ENCODE data around the gene MACF1. TPM values are rescaled to one million over a fixed set of nuclear protein-coding genes. Genes with fewer than 3 reads are reported as not detected.

Gene MACF1
- total and polyA plus RNA-seq, 2 donors (not counting 1 experiment from before 2014, with no cell fraction given) = 64.1 to 159 TPM

- ATAC-seq (ENCODE audit: low read depth) (no peak), DNase-seq (no peak)
- Histone ChIP-seq H3K27ac (ENCODE audit: low read length in 2 of 2) (peak overlapping the region; percentile 62 to 78), H3K4me3 (ENCODE audit: control extremely low read depth in 1 of 5, extremely low read depth in 1 of 5, insufficient read depth in 1 of 5, low read depth in 2 of 5, low read length in 4 of 5) (no peak overlapping the region), H3K79me2 (ENCODE audit: control insufficient read depth, insufficient read depth, low read length) (peaks cover 51% of the 10 kb centered on the region), H3K27me3 (replicated peaks in 1 of 4; ENCODE audit: control extremely low read depth in 1 of 4, control insufficient read depth in 3 of 4, insufficient read depth in 4 of 4, low read length in 3 of 4) (no peaks in the 10 kb centered on the region), H4K20me1 (ENCODE audit: control insufficient read depth, insufficient read depth, low read length, poor library complexity, severe bottlenecking) (no peaks in the 10 kb centered on the region), H3K36me3 (replicated peaks in 1 of 2; ENCODE audit: control extremely low read depth in 1 of 2, control insufficient read depth in 1 of 2, extremely low read depth in 1 of 2, insufficient read depth in 2 of 2, low read length in 1 of 2) (no peaks in the 10 kb centered on the region), H3K9ac (ENCODE audit: low read length) (no peak overlapping the region), H3K9me3 (ENCODE audit: control extremely low read depth in 1 of 3, control insufficient read depth in 2 of 3, insufficient read depth in 1 of 3, low read length in 2 of 3) (no peaks in the 10 kb centered on the region), H3K4me1 (ENCODE audit: control insufficient read depth in 2 of 2, insufficient read depth in 2 of 2, low read length in 2 of 2) (peaks cover 51 to 59% of the 10 kb centered on the region in 2 donors), H2AFZ (ENCODE audit: insufficient read depth, low read depth, low read length, poor library complexity, severe bottlenecking) (peak overlapping the region; percentile 67), H3K4me2 (replicated peaks; ENCODE audit: low read depth, low read length, poor library complexity, severe bottlenecking) (peak overlapping the region; percentile 73)
- Mint-ChIP-seq H3K4me3 (peak overlapping the region; percentile 36), H3K9me3 (ENCODE audit: insufficient read depth) (no peaks in the 10 kb centered on the region), H3K27ac (peak overlapping the region; percentile 75), H3K4me1 (peaks cover 60% of the 10 kb centered on the region), H3K27me3 (no peaks in the 10 kb centered on the region)
- TF ChIP-seq CTCF (IDR thresholded peaks at IDR 0.05) = no peak
- ChIA-PET CTCF (interaction anchor here (1.1 to 9.5 kb wide), 6 partner anchors 11 to 99 kb away, joined by 4 to 439 read pairs (median 44); partner anchors contain the start of gene MACF1), POLR2A (interaction anchor here (0.5 to 0.7 kb wide), 2 partner anchors 13 to 51 kb away, joined by 3 to 4 read pairs; no protein-coding TSS in a partner anchor)
- WGBS (ENCODE audit: insufficient coverage) = 33% methylated on average over 1 of the region's 5 CpGs
- intact Hi-C loops (cut with micrococcal nuclease) = loop anchor here (2.0 to 5.0 kb wide), 2 partner anchors 19 to 212 kb away; no protein-coding TSS in a partner anchor
Observed at GRCh38 chr1:39195166-39196111, 9.1 kb upstream of the MACF1 start.
